Embryonic facial prominence (tissue), 1 donor: ENCODE measurements around the gene PTCD1.

ENCODE experiments used
- DNase-seq: peaks from one replicate; pipeline ENCODE4 v3.0.0-alpha.2; 2016; ENCODE audit errors: extremely low spot score

Gene PTCD1

GRCh38 chr7:99371376-99371920, 67.2 kb downstream of the PTCD1 start:
- no peak for DNase-seq

- no peak for DNase-seq
Measured at GRCh38 chr7:99369767-99370391, 68.7 kb downstream of the PTCD1 start.

GRCh38 chr7:99368750-99369389, 69.7 kb downstream of the PTCD1 start:
- no peak for DNase-seq
